WTC11 (cell line): ENCODE results near the gene AGL. TPM values are rescaled to one million over a fixed set of nuclear protein-coding genes. Genes with fewer than 3 reads are reported as not detected.

Experiments
- ATAC-seq: fragments of 200-7000 bp; cut with Tn5 transposase; 2 replicates; pipeline ENCODE4 v1.10.0; 2021; ENCODE audit warnings: mild to moderate bottlenecking, moderate library complexity
- CTCF ChIA-PET: fragments of 300-600 bp; sonication (Branson Sonifier 250); formaldehyde crosslinking; loops from one replicate; lab custom pipeline; 2021; ENCODE audit warnings: antibody characterized with exemption; lab: Charles Lee
- POLR2A ChIA-PET: fragments of 350-600 bp; sonication (Branson Sonifier 250); formaldehyde crosslinking; loops from one replicate; lab custom pipeline; 2021; ENCODE audit warnings: antibody characterized with exemption; lab: Charles Lee
- DNase-seq: peaks from one replicate; pipeline ENCODE4 v3.0.0; 2021; ENCODE audit warnings: low spot score
- H3K27ac Mint-ChIP-seq: 2 replicates; pipeline ENCODE4 v1.8.0; 2021; ENCODE audit warnings: mixed read lengths
- H3K27me3 Mint-ChIP-seq: 2 replicates; pipeline ENCODE4 v1.8.0; 2021; ENCODE audit warnings: low read depth, mild to moderate bottlenecking, moderate library complexity, mixed read lengths
- H3K36me3 Mint-ChIP-seq: 2 replicates; pipeline ENCODE4 v1.8.0; 2021; ENCODE audit warnings: mixed read lengths
- H3K4me1 Mint-ChIP-seq: 2 replicates; pipeline ENCODE4 v1.8.0; 2022; ENCODE audit warnings: mixed read lengths
- H3K4me3 Mint-ChIP-seq: 2 replicates; pipeline ENCODE4 v1.8.0; 2021; ENCODE audit warnings: mild to moderate bottlenecking, moderate library complexity, mixed read lengths
- H3K9me3 Mint-ChIP-seq: 2 replicates; pipeline ENCODE4 v1.8.0; 2021; ENCODE audit warnings: mixed read lengths
- EMX1 ChIP-seq: fragments of 250-450 bp; sonication (Bioruptor Pico); IDR thresholded peaks from 2 replicates; pipeline ENCODE4 v1.8.0; 2021; ENCODE audit warnings: mild to moderate bottlenecking
- FOXP1 ChIP-seq: sonication (generic); formaldehyde crosslinking; IDR thresholded peaks from 2 replicates; pipeline ENCODE4 v1.8.0; 2022; ENCODE audit warnings: missing genetic modification reagents, mild to moderate bottlenecking, moderate library complexity, borderline replicate concordance
- HMGA2 ChIP-seq: fragments of 250-450 bp; sonication (Bioruptor Pico); IDR thresholded peaks from 2 replicates; pipeline ENCODE4 v1.4.0; 2021; ENCODE audit warnings: mild to moderate bottlenecking, moderate library complexity
- IRF2 ChIP-seq: sonication (generic); formaldehyde crosslinking; IDR thresholded peaks from 2 replicates; pipeline ENCODE4 v1.8.0; 2022; ENCODE audit warnings: low read depth, missing genetic modification reagents, borderline replicate concordance
- MXD4 ChIP-seq: fragments of 250-450 bp; sonication (Bioruptor Pico); IDR thresholded peaks from 2 replicates; pipeline ENCODE4 v1.8.0; 2021; ENCODE audit warnings: mild to moderate bottlenecking, moderate library complexity, borderline replicate concordance
- NFATC4 ChIP-seq: fragments of 250-450 bp; sonication (Bioruptor Pico); IDR thresholded peaks from 2 replicates; pipeline ENCODE4 v1.9.0; 2021; ENCODE audit warnings: mild to moderate bottlenecking
- NFE2L1 ChIP-seq: sonication (generic); formaldehyde crosslinking; IDR thresholded peaks from 2 replicates; pipeline ENCODE4 v1.8.1; 2023; ENCODE audit warnings: missing genetic modification reagents
- NR3C1 ChIP-seq: sonication (generic); formaldehyde crosslinking; conservative IDR thresholded peaks from 2 replicates; pipeline ENCODE4 v1.8.1; 2023; ENCODE audit warnings: low read depth, mild to moderate bottlenecking, missing genetic modification reagents
- SOX15 ChIP-seq: fragments of 250-450 bp; sonication (Bioruptor Pico); IDR thresholded peaks from 2 replicates; pipeline ENCODE4 v1.9.0; 2021; ENCODE audit warnings: mild to moderate bottlenecking
- TEAD4 ChIP-seq: sonication (generic); formaldehyde crosslinking; IDR thresholded peaks from 2 replicates; pipeline ENCODE4 v1.8.0; 2022; ENCODE audit warnings: mild to moderate bottlenecking, missing genetic modification reagents
- ZNF416 ChIP-seq: fragments of 250-450 bp; sonication (Bioruptor Pico); IDR thresholded peaks from 2 replicates; pipeline ENCODE4 v1.9.0; 2021; ENCODE audit warnings: mild to moderate bottlenecking, inconsistent platforms
- total RNA-seq: library from RNA; stranded (reverse); gene quantifications from 3 replicates; pipeline ENCODE4 v1.2.3, GENCODE V29; 2021
- TF ChIP-seq, protein P1 (sequence below): sonication (generic); formaldehyde crosslinking; conservative IDR thresholded peaks from 2 replicates; pipeline ENCODE4 v1.8.1; 2023; ENCODE audit warnings: mild to moderate bottlenecking, low read depth, missing genetic modification reagents, moderate library complexity
- TF ChIP-seq, protein P2 (sequence below): sonication (generic); formaldehyde crosslinking; IDR thresholded peaks from 2 replicates; pipeline ENCODE4 v1.8.1; 2022; ENCODE audit warnings: mild to moderate bottlenecking, moderate library complexity, missing genetic modification reagents
- TF ChIP-seq, protein P3 (sequence below): fragments of 250-450 bp; sonication (Bioruptor Pico); IDR thresholded peaks from 2 replicates; pipeline ENCODE4 v1.8.0; 2021; ENCODE audit warnings: mild to moderate bottlenecking
- TF ChIP-seq, protein P4 (sequence below): sonication (generic); formaldehyde crosslinking; IDR thresholded peaks from 2 replicates; pipeline ENCODE4 v1.8.0; 2022; ENCODE audit warnings: mild to moderate bottlenecking, missing genetic modification reagents
- TF ChIP-seq, protein P5 (sequence below): sonication (generic); formaldehyde crosslinking; IDR thresholded peaks from 2 replicates; pipeline ENCODE4 v1.8.1; 2023; ENCODE audit warnings: mild to moderate bottlenecking, moderate library complexity, missing genetic modification reagents
- TF ChIP-seq, protein P6 (sequence below): fragments of 250-450 bp; sonication (Bioruptor Pico); IDR thresholded peaks from 2 replicates; pipeline ENCODE4 v1.9.0; 2021; ENCODE audit warnings: moderate library complexity, mild to moderate bottlenecking, inconsistent platforms, borderline replicate concordance

The AGL gene
- total RNA-seq, 1 experiment from 2014 or later = 22.5 TPM

DNA sequence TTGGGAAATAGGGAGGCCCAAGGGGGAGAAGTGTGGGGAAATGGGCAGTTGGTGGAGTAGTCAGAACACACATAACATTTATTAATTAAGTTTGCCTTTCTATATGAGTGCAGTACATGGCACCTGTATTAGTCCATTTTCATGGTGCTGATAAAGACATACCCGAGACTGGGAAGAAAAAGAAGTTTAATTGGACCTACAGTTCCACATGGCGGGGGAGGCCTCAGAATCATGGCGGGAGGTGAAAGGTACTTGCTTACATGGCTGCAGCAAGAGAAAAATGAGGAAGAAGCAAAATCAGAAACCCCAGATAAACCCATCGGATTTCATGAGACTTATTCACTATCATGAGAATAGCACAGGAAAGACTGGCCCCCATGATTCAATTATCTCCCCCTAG lies 118.1 kb downstream of the AGL start:
- peak overlapping the region; percentile 14; the same call in 1 of the 2 replicates for H3K4me3 Mint-ChIP-seq
- CTCF ChIA-PET = no interaction called here

DNA sequence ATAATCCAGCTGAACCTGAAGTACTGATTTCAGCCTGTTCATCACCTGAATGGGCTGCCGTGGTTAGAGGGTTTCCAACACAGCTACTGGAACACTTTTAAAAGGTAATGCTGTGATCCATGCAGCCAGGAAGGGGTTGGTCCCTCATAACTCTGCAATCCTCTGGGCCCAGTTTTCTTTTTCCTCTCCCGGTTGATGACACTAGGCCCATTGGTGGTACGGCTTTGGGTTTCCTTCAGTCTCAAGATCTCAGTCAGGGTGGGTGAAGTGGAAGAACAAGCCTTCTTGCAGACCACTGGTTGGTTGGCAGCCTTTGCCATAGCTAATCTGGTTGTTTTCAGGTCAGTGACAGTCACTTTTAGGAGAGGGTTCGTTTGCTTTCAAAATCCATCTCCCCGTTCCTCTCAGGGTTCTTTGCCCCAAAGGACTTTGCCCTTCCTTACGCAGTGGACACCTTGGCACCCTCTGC lies 119.1 kb downstream of the AGL start:
- ChIA-PET CTCF (interaction anchor here (1.6 kb wide), 1 partner anchor 12 kb away, joined by 4 read pairs; no protein-coding TSS in a partner anchor), POLR2A (interaction anchor here (0.6 to 1.6 kb wide), 6 partner anchors 10 to 382 kb away, joined by 3 to 8 read pairs (median 4); partner anchors contain the start of genes AGL, SASS6 and TRMT13)
- no peaks in the 10 kb centered on the region for H3K36me3 Mint-ChIP-seq
- peak overlapping the region; percentile 25 for H3K27ac Mint-ChIP-seq
- peaks cover 22% of the 10 kb centered on the region for H3K4me1 Mint-ChIP-seq
- TF ChIP-seq, protein P1, sequence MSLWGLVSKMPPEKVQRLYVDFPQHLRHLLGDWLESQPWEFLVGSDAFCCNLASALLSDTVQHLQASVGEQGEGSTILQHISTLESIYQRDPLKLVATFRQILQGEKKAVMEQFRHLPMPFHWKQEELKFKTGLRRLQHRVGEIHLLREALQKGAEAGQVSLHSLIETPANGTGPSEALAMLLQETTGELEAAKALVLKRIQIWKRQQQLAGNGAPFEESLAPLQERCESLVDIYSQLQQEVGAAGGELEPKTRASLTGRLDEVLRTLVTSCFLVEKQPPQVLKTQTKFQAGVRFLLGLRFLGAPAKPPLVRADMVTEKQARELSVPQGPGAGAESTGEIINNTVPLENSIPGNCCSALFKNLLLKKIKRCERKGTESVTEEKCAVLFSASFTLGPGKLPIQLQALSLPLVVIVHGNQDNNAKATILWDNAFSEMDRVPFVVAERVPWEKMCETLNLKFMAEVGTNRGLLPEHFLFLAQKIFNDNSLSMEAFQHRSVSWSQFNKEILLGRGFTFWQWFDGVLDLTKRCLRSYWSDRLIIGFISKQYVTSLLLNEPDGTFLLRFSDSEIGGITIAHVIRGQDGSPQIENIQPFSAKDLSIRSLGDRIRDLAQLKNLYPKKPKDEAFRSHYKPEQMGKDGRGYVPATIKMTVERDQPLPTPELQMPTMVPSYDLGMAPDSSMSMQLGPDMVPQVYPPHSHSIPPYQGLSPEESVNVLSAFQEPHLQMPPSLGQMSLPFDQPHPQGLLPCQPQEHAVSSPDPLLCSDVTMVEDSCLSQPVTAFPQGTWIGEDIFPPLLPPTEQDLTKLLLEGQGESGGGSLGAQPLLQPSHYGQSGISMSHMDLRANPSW (CRISPR knock-in tag) = no peak
- TF ChIP-seq EMX1 (CRISPR knock-in tag) = no peak
- no peak for TF ChIP-seq HMGA2
- no peak for TF ChIP-seq IRF2 (CRISPR knock-in tag)
- no peak for TF ChIP-seq MXD4 (CRISPR knock-in tag)
- no peak for TF ChIP-seq NFATC4 (CRISPR knock-in tag)
- TF ChIP-seq, protein P2, sequence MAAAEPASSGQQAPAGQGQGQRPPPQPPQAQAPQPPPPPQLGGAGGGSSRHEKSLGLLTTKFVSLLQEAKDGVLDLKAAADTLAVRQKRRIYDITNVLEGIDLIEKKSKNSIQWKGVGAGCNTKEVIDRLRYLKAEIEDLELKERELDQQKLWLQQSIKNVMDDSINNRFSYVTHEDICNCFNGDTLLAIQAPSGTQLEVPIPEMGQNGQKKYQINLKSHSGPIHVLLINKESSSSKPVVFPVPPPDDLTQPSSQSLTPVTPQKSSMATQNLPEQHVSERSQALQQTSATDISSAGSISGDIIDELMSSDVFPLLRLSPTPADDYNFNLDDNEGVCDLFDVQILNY (CRISPR knock-in tag) = no peak
- no peak for TF ChIP-seq TEAD4 (CRISPR knock-in tag)
- no peak for TF ChIP-seq FOXP1 (CRISPR knock-in tag)
- TF ChIP-seq, protein P3, sequence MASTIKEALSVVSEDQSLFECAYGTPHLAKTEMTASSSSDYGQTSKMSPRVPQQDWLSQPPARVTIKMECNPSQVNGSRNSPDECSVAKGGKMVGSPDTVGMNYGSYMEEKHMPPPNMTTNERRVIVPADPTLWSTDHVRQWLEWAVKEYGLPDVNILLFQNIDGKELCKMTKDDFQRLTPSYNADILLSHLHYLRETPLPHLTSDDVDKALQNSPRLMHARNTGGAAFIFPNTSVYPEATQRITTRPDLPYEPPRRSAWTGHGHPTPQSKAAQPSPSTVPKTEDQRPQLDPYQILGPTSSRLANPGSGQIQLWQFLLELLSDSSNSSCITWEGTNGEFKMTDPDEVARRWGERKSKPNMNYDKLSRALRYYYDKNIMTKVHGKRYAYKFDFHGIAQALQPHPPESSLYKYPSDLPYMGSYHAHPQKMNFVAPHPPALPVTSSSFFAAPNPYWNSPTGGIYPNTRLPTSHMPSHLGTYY (CRISPR knock-in tag) = no peak
- TF ChIP-seq, protein P4, sequence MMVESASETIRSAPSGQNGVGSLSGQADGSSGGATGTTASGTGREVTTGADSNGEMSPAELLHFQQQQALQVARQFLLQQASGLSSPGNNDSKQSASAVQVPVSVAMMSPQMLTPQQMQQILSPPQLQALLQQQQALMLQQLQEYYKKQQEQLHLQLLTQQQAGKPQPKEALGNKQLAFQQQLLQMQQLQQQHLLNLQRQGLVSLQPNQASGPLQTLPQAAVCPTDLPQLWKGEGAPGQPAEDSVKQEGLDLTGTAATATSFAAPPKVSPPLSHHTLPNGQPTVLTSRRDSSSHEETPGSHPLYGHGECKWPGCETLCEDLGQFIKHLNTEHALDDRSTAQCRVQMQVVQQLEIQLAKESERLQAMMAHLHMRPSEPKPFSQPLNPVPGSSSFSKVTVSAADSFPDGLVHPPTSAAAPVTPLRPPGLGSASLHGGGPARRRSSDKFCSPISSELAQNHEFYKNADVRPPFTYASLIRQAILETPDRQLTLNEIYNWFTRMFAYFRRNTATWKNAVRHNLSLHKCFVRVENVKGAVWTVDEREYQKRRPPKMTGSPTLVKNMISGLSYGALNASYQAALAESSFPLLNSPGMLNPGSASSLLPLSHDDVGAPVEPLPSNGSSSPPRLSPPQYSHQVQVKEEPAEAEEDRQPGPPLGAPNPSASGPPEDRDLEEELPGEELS = no peak
- TF ChIP-seq SOX15 = no peak
- TF ChIP-seq ZNF416 (CRISPR knock-in tag) = no peak
- ATAC-seq = no peak; the same call in 1 of the 2 replicates
- H3K4me3 Mint-ChIP-seq = peak overlapping the region; percentile 99
- H3K27me3 Mint-ChIP-seq = no peaks in the 10 kb centered on the region
- H3K9me3 Mint-ChIP-seq = no peaks in the 10 kb centered on the region
- DNase-seq = no peak

More for the DNA sequence above, 118.1 kb downstream of the AGL start:
- H3K9me3 Mint-ChIP-seq = no peaks in the 10 kb centered on the region
- no peak overlapping the region for H3K27ac Mint-ChIP-seq
- no peaks in the 10 kb centered on the region for H3K27me3 Mint-ChIP-seq
- POLR2A ChIA-PET = no interaction called here
- ATAC-seq (no peak), DNase-seq (no peak)
- H3K36me3 Mint-ChIP-seq = no peaks in the 10 kb centered on the region
- peaks cover 22% of the 10 kb centered on the region for H3K4me1 Mint-ChIP-seq
- no peak for TF ChIP-seq NFE2L1 (CRISPR knock-in tag)
- TF ChIP-seq, protein P5, sequence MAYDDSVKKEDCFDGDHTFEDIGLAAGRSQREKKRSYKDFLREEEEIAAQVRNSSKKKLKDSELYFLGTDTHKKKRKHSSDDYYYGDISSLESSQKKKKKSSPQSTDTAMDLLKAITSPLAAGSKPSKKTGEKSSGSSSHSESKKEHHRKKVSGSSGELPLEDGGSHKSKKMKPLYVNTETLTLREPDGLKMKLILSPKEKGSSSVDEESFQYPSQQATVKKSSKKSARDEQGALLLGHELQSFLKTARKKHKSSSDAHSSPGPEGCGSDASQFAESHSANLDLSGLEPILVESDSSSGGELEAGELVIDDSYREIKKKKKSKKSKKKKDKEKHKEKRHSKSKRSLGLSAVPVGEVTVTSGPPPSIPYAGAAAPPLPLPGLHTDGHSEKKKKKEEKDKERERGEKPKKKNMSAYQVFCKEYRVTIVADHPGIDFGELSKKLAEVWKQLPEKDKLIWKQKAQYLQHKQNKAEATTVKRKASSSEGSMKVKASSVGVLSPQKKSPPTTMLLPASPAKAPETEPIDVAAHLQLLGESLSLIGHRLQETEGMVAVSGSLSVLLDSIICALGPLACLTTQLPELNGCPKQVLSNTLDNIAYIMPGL = no peak
- no peak for TF ChIP-seq NR3C1 (CRISPR knock-in tag)
- TF ChIP-seq, protein P6, sequence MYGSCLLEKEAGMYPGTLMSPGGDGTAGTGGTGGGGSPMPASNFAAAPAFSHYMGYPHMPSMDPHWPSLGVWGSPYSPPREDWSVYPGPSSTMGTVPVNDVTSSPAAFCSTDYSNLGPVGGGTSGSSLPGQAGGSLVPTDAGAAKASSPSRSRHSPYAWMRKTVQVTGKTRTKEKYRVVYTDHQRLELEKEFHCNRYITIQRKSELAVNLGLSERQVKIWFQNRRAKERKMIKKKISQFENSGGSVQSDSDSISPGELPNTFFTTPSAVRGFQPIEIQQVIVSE (CRISPR knock-in tag) = no peak
